GM23338 (cell line): Measurements from ENCODE around the gene MED27. TPM values are rescaled to one million over a fixed set of nuclear protein-coding genes. Genes with fewer than 3 reads are reported as not detected.

Source experiments
- ATAC-seq: fragments of 200-7000 bp; cut with Tn5 transposase; 3 replicates; pipeline ENCODE4 v1.9.1; 2020
- DNase-seq: peaks from one replicate; pipeline ENCODE4 v3.0.0-alpha.2; 2015; ENCODE audit warnings: low spot score
- H2AFZ ChIP-seq: fragments of 200-600 bp; sonication (generic); 2 replicates; pipeline ENCODE4 v1.8.0; 2016; ENCODE audit warnings: antibody characterized with exemption, mild to moderate bottlenecking, moderate library complexity
- H3F3A ChIP-seq: fragments of 200-600 bp; sonication (generic); replicated peaks from 2 replicates; pipeline ENCODE4 v1.8.0; 2017; ENCODE audit warnings: antibody characterized with exemption, mixed run types, low read depth
- H3K27ac ChIP-seq: fragments of 200-600 bp; sonication (generic); 2 replicates; pipeline ENCODE4 v1.6.1; 2016; ENCODE audit warnings: low read depth
- H3K27me3 ChIP-seq: fragments of 200-600 bp; sonication (generic); 2 replicates; pipeline ENCODE4 v1.8.0; 2016; ENCODE audit warnings: mild to moderate bottlenecking, mixed run types, moderate library complexity; ENCODE audit not compliant: insufficient read depth
- H3K36me3 ChIP-seq: fragments of 200-600 bp; sonication (generic); 2 replicates; pipeline ENCODE4 v1.8.0; 2016; ENCODE audit warnings: mild to moderate bottlenecking; ENCODE audit not compliant: insufficient read depth
- H3K4me1 ChIP-seq: fragments of 200-600 bp; sonication (generic); 2 replicates; pipeline ENCODE4 v1.8.0; 2016; ENCODE audit warnings: mild to moderate bottlenecking, moderate library complexity; ENCODE audit not compliant: insufficient read depth
- H3K4me2 ChIP-seq: fragments of 200-600 bp; sonication (generic); 2 replicates; pipeline ENCODE4 v1.7.1; 2017; ENCODE audit warnings: mixed run types
- H3K4me3 ChIP-seq: fragments of 200-600 bp; sonication (generic); 2 replicates; pipeline ENCODE4 v1.6.1; 2016; ENCODE audit warnings: mixed run types
- H3K79me2 ChIP-seq: fragments of 200-600 bp; sonication (generic); replicated peaks from 2 replicates; pipeline ENCODE4 v1.8.0; 2017; ENCODE audit warnings: mild to moderate bottlenecking; ENCODE audit not compliant: insufficient read depth
- H3K9me2 ChIP-seq: fragments of 200-600 bp; sonication (generic); 2 replicates; pipeline ENCODE4 v1.8.0; 2017; ENCODE audit not compliant: insufficient read depth
- H4K20me1 ChIP-seq: fragments of 200-600 bp; sonication (generic); replicated peaks from 2 replicates; pipeline ENCODE4 v1.8.0; 2017; ENCODE audit warnings: mild to moderate bottlenecking; ENCODE audit not compliant: insufficient read depth
- H3K27ac Mint-ChIP-seq: 2 replicates; pipeline ENCODE4 v1.8.0; 2020; ENCODE audit warnings: inconsistent platforms, mild to moderate bottlenecking, moderate library complexity, mixed read lengths
- H3K27me3 Mint-ChIP-seq: 3 replicates; pipeline ENCODE4 v1.8.0; 2022; ENCODE audit warnings: low read depth, mild to moderate bottlenecking, moderate library complexity, mixed read lengths, inconsistent platforms; ENCODE audit not compliant: insufficient read depth, poor library complexity
- H3K36me3 Mint-ChIP-seq: 3 replicates; pipeline ENCODE4 v1.8.0; 2021; ENCODE audit warnings: low read depth, mild to moderate bottlenecking, inconsistent platforms, moderate library complexity, mixed read lengths
- H3K4me1 Mint-ChIP-seq: 3 replicates; pipeline ENCODE4 v1.8.0; 2020; ENCODE audit warnings: mild to moderate bottlenecking, inconsistent platforms, mixed read lengths
- H3K4me3 Mint-ChIP-seq: 3 replicates; pipeline ENCODE4 v1.8.0; 2021; ENCODE audit warnings: moderate library complexity, mild to moderate bottlenecking, inconsistent platforms, mixed read lengths
- H3K9me3 Mint-ChIP-seq: 3 replicates; pipeline ENCODE4 v1.8.0; 2020; ENCODE audit warnings: moderate library complexity, mild to moderate bottlenecking, inconsistent platforms, mixed read lengths
- CREB1 ChIP-seq: fragments of 250-450 bp; sonication (Bioruptor Pico); IDR thresholded peaks from 2 replicates; pipeline ENCODE4 v1.5.0; 2020; ENCODE audit warnings: low read depth, mild to moderate bottlenecking, moderate library complexity
- CTCF ChIP-seq, 2 experiments: fragments of 200-600 bp in 1 of 2; sonication (generic) in 1 of 2; conservative IDR thresholded peaks; 2 replicates each; pipeline versions ENCODE4 v1.5.1 to v1.6.1; 2016 to 2017; ENCODE audit warnings: antibody characterized with exemption in 2 of 2, low read depth in 2 of 2, mild to moderate bottlenecking in 2 of 2, moderate library complexity in 1 of 2
- ETS1 ChIP-seq: IDR thresholded peaks from 2 replicates; pipeline ENCODE4 v1.6.1; 2016; ENCODE audit warnings: antibody characterized with exemption
- EZH2 ChIP-seq: fragments of 200-600 bp; sonication (generic); IDR thresholded peaks from one replicate; pipeline ENCODE4 v1.8.0; 2017; ENCODE audit warnings: antibody characterized with exemption, mild to moderate bottlenecking, low read depth; ENCODE audit not compliant: unreplicated experiment
- EZH2phosphoT487 ChIP-seq: fragments of 200-600 bp; sonication (generic); IDR thresholded peaks from one replicate; pipeline ENCODE4 v1.8.1; 2018; ENCODE audit warnings: antibody characterized with exemption; ENCODE audit not compliant: unreplicated experiment
- JUNB ChIP-seq: IDR thresholded peaks from one replicate; pipeline ENCODE4 v1.6.1; 2016; ENCODE audit warnings: antibody characterized with exemption; ENCODE audit not compliant: unreplicated experiment
- NANOG ChIP-seq: IDR thresholded peaks from 2 replicates; pipeline ENCODE4 v1.6.1; 2016; ENCODE audit warnings: antibody characterized with exemption, borderline replicate concordance
- REST ChIP-seq: IDR thresholded peaks from one replicate; pipeline ENCODE4 v1.6.1; 2018; ENCODE audit warnings: antibody characterized with exemption; ENCODE audit not compliant: unreplicated experiment
- STAT1 ChIP-seq: IDR thresholded peaks from one replicate; pipeline ENCODE4 v1.6.1; 2016; ENCODE audit warnings: antibody characterized with exemption; ENCODE audit not compliant: unreplicated experiment
- ZNF114 ChIP-seq: fragments of 250-450 bp; sonication (Bioruptor Pico); IDR thresholded peaks from 2 replicates; pipeline ENCODE4 v1.5.0; 2020; ENCODE audit warnings: mild to moderate bottlenecking, moderate library complexity
- ZNF331 ChIP-seq: fragments of 250-450 bp; sonication (Bioruptor Pico); IDR thresholded peaks from 2 replicates; pipeline ENCODE4 v1.5.0; 2020; ENCODE audit warnings: low read depth, mild to moderate bottlenecking, moderate library complexity
- polyA plus RNA-seq: library from polyadenylated mRNA; unstranded; fragments of >200 nt; fragmentation: Nextera tagmentation; extraction: Ambion mirVana; gene quantifications from 2 replicates; pipeline ENCODE4 v1.2.1, GENCODE V29; 2016
- total RNA-seq: library from RNA; depleted of rRNA; stranded (reverse); fragments of >200 nt; shearing (Covaris generic); gene quantifications from 2 replicates; pipeline ENCODE4 v1.2.3, GENCODE V29; 2014

The MED27 gene
- total and polyA plus RNA-seq, 2 experiments from 2014 or later: 30.6 to 35.0 TPM

GRCh38 chr9:132004323-132004722 is 75.3 kb downstream of the MED27 start:
- Histone ChIP-seq H3K79me2 (peaks cover 20% of the 10 kb centered on the region; the same call in 1 of the 2 replicates), H3K4me3 (no peak overlapping the region), H3K27ac (no peak overlapping the region), H3K27me3 (no peaks in the 10 kb centered on the region), H3K4me2 (no peak overlapping the region), H3F3A (no peaks in the 10 kb centered on the region), H3K9me2 (no peaks in the 10 kb centered on the region), H2AFZ (no peak overlapping the region), H4K20me1 (no peaks in the 10 kb centered on the region), H3K36me3 (no peaks in the 10 kb centered on the region), H3K4me1 (peaks cover 52% of the 10 kb centered on the region)
- peak; percentile 17; the same call in 2 of the 3 replicates for ATAC-seq
- TF ChIP-seq STAT1 (no peak), CREB1 (CRISPR knock-in tag) (no peak), ZNF331 (CRISPR knock-in tag) (no peak)
- peak overlapping the region; percentile 18 for H3K27ac Mint-ChIP-seq
- peaks cover 5% of the 10 kb centered on the region for H3K27me3 Mint-ChIP-seq
- no peak overlapping the region for H3K4me3 Mint-ChIP-seq
- no peaks in the 10 kb centered on the region; the same call in 2 of the 3 replicates for H3K9me3 Mint-ChIP-seq
- peaks cover 72% of the 10 kb centered on the region for H3K4me1 Mint-ChIP-seq
- peaks cover 8% of the 10 kb centered on the region; the same call in 2 of the 3 replicates for H3K36me3 Mint-ChIP-seq
- DNase-seq: no peak

- no peaks in the 10 kb centered on the region; the same call in 2 of the 3 replicates for H3K9me3 Mint-ChIP-seq
- no peak for TF ChIP-seq ZNF114 (CRISPR knock-in tag)
- no peak for TF ChIP-seq EZH2phosphoT487
- TF ChIP-seq ETS1: no peak
- TF ChIP-seq STAT1: no peak
- no peak for TF ChIP-seq EZH2
- TF ChIP-seq REST: no peak
- no peak for TF ChIP-seq CTCF (conservative IDR thresholded peaks at IDR 0.05; ENCODE audit: low read depth in 2 of 2)
- TF ChIP-seq JUNB: no peak
- no peak for TF ChIP-seq ZNF331 (CRISPR knock-in tag)
- no peak for TF ChIP-seq CREB1 (CRISPR knock-in tag)
- TF ChIP-seq NANOG: no peak
Measured at GRCh38 chr9:132003896-132004295, 75.8 kb downstream of the MED27 start.

More at GRCh38 chr9:132003896-132004295, 75.8 kb downstream of the MED27 start:
- Mint-ChIP-seq H3K36me3 (peaks cover 8% of the 10 kb centered on the region; the same call in 2 of the 3 replicates), H3K27ac (peak overlapping the region; percentile 30), H3K4me3 (no peak overlapping the region), H3K4me1 (peaks cover 69% of the 10 kb centered on the region), H3K27me3 (peaks cover 5% of the 10 kb centered on the region)
- peaks cover 20% of the 10 kb centered on the region; the same call in 1 of the 2 replicates for H3K79me2 ChIP-seq
- ATAC-seq (no peak), DNase-seq (no peak)
- H3K9me2 ChIP-seq: no peaks in the 10 kb centered on the region
- H3K4me2 ChIP-seq: no peak overlapping the region
- no peak overlapping the region for H2AFZ ChIP-seq
- H3K4me1 ChIP-seq: peaks cover 52% of the 10 kb centered on the region
- H4K20me1 ChIP-seq: no peaks in the 10 kb centered on the region
- H3K36me3 ChIP-seq: no peaks in the 10 kb centered on the region
- H3K4me3 ChIP-seq: no peak overlapping the region
- no peaks in the 10 kb centered on the region for H3F3A ChIP-seq
- H3K27me3 ChIP-seq: no peaks in the 10 kb centered on the region
- H3K27ac ChIP-seq: no peak overlapping the region
